ENCODE measurements around the gene IRX4. TPM values are rescaled to one million over a fixed set of nuclear protein-coding genes. Genes with fewer than 3 reads are reported as not detected.

The IRX4 gene
- total RNA-seq (not detected in 2 replicates), polyA plus RNA-seq (not detected in 2 replicates), polyA minus RNA-seq (ENCODE audit: low replicate concordance) (not detected in 2 replicates)
- polyA plus RNA-seq (2012), result not detected in 2 replicates

DNA sequence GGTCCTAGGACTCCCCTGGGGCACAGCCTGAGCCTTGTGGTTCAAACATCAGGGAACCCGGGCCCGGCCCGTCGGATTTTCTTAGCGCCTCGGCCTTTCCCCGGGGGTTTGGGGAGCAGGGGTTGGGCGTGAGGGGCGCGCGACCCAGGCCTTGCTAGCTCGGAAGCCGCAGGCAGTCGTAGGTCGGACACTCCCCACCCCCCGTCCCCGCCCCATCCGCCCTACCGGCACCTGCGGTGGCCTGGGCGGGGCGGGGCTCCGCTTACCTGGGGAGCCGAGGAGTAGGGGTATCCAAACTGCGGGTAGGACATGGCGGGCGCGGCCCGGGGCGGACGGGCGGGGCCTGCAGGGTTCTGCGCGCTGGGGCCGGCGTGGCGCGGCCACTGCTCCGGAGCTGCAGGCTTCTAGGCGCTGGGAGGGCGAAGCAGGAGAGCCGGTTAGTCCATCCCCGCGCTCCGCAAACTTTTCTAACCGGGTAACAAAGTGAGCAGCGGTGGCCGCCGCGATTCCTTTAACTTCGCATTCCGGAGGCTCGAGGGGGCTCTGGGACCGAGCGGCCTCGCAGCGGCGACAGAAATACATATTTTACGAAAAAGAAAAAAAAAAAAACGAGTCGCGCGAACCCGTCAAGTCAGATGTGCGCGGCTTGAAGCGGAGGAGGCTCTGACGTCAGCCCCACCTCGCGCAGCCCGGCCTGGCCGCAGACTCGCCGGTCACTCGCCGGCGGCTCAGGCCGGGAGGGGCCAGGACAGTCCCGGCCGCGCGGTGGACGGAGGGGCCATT, at the start of gene IRX4:
Gene IRX4 (minus strand): TSS at position 589 of the 783 bp plus-strand sequence. CDS start 278 bp downstream, at position 311.
- no peaks in the 10 kb centered on the region for H3K9me3 ChIP-seq (ENCODE audit: control insufficient read depth, insufficient read depth, low read depth, low read length)
- H3K4me3 ChIP-seq (replicated peaks in 1 of 4; ENCODE audit: control extremely low read depth in 1 of 4, insufficient read depth in 1 of 4, low read depth in 3 of 4, low read length in 4 of 4), result peak within 1 kb of the TSS in 1 of 4 experiments; percentile 10
- H3K27ac ChIP-seq (ENCODE audit: insufficient read depth, low read length), result no peak within 1 kb of the TSS
- no peak for TF ChIP-seq EZH2 (IDR thresholded peaks at IDR 0.05; ENCODE audit: low read length, missing control alignments)
- TF ChIP-seq CTCF (conservative IDR thresholded peaks at IDR 0.05 in 1 of 2, IDR thresholded peaks at IDR 0.05 in 1 of 2; ENCODE audit: low read depth in 1 of 2, low read length in 2 of 2), result no peak
- H2AFZ ChIP-seq (ENCODE audit: low read length), result no peak within 1 kb of the TSS
- DNase-seq (ENCODE audit: low read depth in 2 of 2), result peak; percentile 14 to 17
- no peaks in the 10 kb centered on the region for H3K4me1 ChIP-seq (ENCODE audit: control insufficient read depth, extremely low read depth, insufficient read depth, low read length)
- H3K79me2 ChIP-seq (ENCODE audit: control insufficient read depth, insufficient read depth, low read length), result no peaks in the 10 kb centered on the region
- peaks cover 77% of the 10 kb centered on the region for H3K27me3 ChIP-seq (ENCODE audit: control insufficient read depth, insufficient read depth, low read length)
- no peak within 1 kb of the TSS for H3K9ac ChIP-seq (ENCODE audit: insufficient read depth, low read length)
- H3K4me2 ChIP-seq (ENCODE audit: extremely low read depth, insufficient read depth, low read length), result peak within 1 kb of the TSS; percentile 59
- H3K36me3 ChIP-seq (ENCODE audit: control insufficient read depth, insufficient read depth, low read length), result no peaks in the 10 kb centered on the region
- H4K20me1 ChIP-seq (ENCODE audit: control insufficient read depth, extremely low read depth, insufficient read depth, low read length), result no peaks in the 10 kb centered on the region

DNA sequence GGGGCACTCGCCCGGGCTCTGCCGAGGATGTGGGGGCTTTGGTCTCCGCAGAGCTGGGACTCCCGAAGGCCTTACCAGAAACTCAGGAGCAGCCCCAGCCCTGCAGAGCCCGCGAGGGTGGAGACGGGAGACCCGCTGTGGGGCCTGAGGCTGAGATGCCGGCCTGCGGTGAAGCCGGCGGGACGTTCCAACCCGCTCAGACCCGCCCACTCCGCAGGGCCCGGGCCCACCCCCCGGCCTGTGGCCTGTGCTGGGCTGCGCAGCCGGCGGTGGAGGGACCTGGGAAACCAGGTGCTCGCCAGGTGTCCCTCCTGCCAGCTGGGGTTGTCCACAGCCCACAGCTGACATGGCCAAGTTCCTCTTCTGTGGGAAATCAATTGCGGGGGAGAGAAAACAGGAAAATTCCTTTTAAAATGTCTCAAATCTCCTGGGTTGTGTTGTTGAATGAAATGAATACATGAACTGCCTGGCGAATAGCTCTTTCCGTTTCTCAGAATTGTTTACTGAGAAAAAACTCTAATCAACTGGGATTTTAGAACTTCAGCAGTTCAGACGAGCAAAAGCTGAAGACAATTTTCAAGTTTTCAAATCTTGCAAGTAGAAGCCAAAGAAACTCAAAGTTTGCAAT, 49.0 kb upstream of the IRX4 start:
- Histone ChIP-seq H3K36me3 (ENCODE audit: control insufficient read depth, insufficient read depth, low read length) (no peaks in the 10 kb centered on the region), H3K9me3 (ENCODE audit: control insufficient read depth, insufficient read depth, low read depth, low read length) (peaks cover 4% of the 10 kb centered on the region), H3K27me3 (ENCODE audit: control insufficient read depth, insufficient read depth, low read length) (peaks cover 6% of the 10 kb centered on the region), H3K27ac (ENCODE audit: insufficient read depth, low read length) (no peak overlapping the region), H3K4me2 (ENCODE audit: extremely low read depth, insufficient read depth, low read length) (no peak overlapping the region), H3K9ac (ENCODE audit: insufficient read depth, low read length) (no peak overlapping the region), H3K4me3 (replicated peaks in 1 of 4; ENCODE audit: control extremely low read depth in 1 of 4, insufficient read depth in 1 of 4, low read depth in 3 of 4, low read length in 4 of 4) (no peak overlapping the region), H3K79me2 (ENCODE audit: control insufficient read depth, insufficient read depth, low read length) (no peaks in the 10 kb centered on the region), H2AFZ (ENCODE audit: low read length) (no peak overlapping the region), H3K4me1 (ENCODE audit: control insufficient read depth, extremely low read depth, insufficient read depth, low read length) (no peaks in the 10 kb centered on the region), H4K20me1 (ENCODE audit: control insufficient read depth, extremely low read depth, insufficient read depth, low read length) (no peaks in the 10 kb centered on the region)
- no peak for TF ChIP-seq EZH2 (IDR thresholded peaks at IDR 0.05; ENCODE audit: low read length, missing control alignments)
- TF ChIP-seq CTCF (conservative IDR thresholded peaks at IDR 0.05 in 1 of 2, IDR thresholded peaks at IDR 0.05 in 1 of 2; ENCODE audit: low read depth in 1 of 2, low read length in 2 of 2), result no peak
- no peak for DNase-seq (ENCODE audit: low read depth in 2 of 2)

- Histone ChIP-seq H3K9me3 (ENCODE audit: control insufficient read depth, insufficient read depth, low read depth, low read length) (peaks cover 4% of the 10 kb centered on the region), H3K27me3 (ENCODE audit: control insufficient read depth, insufficient read depth, low read length) (peaks cover 6% of the 10 kb centered on the region), H3K4me1 (ENCODE audit: control insufficient read depth, extremely low read depth, insufficient read depth, low read length) (no peaks in the 10 kb centered on the region), H3K27ac (ENCODE audit: insufficient read depth, low read length) (no peak overlapping the region), H2AFZ (ENCODE audit: low read length) (no peak overlapping the region), H3K4me2 (ENCODE audit: extremely low read depth, insufficient read depth, low read length) (no peak overlapping the region), H3K9ac (ENCODE audit: insufficient read depth, low read length) (no peak overlapping the region), H3K4me3 (replicated peaks in 1 of 4; ENCODE audit: control extremely low read depth in 1 of 4, insufficient read depth in 1 of 4, low read depth in 3 of 4, low read length in 4 of 4) (no peak overlapping the region), H3K79me2 (ENCODE audit: control insufficient read depth, insufficient read depth, low read length) (no peaks in the 10 kb centered on the region), H4K20me1 (ENCODE audit: control insufficient read depth, extremely low read depth, insufficient read depth, low read length) (no peaks in the 10 kb centered on the region), H3K36me3 (ENCODE audit: control insufficient read depth, insufficient read depth, low read length) (no peaks in the 10 kb centered on the region)
- no peak for DNase-seq (ENCODE audit: low read depth in 2 of 2)
- TF ChIP-seq EZH2 (IDR thresholded peaks at IDR 0.05; ENCODE audit: low read length, missing control alignments) (no peak), CTCF (conservative IDR thresholded peaks at IDR 0.05 in 1 of 2, IDR thresholded peaks at IDR 0.05 in 1 of 2; ENCODE audit: low read depth in 1 of 2, low read length in 2 of 2) (no peak)
Observed at GRCh38 chr5:1930880-1931603, 48.3 kb upstream of the IRX4 start.

Measured in fibroblast of lung (primary cell).